Esophagus muscularis mucosa (tissue), 4 donors: ENCODE data around the gene EIF4G3. TPM values are rescaled to one million over a fixed set of nuclear protein-coding genes. Genes with fewer than 3 reads are reported as not detected.
"Not testable (repeated sequence)": the region's sequence is repeated elsewhere in the genome, so short reads cannot be mapped to it uniquely, and the experiment has no call there.

ENCODE experiments used
- DNase-seq: peaks from one replicate; pipeline ENCODE4 v3.0.0-alpha.2; 2017; ENCODE audit errors: extremely low spot score
- H3K27ac ChIP-seq, 4 donors: fragments of 200-600 bp; sonication (generic); replicated peaks in 1 of 4; 1 replicate in 3 of 4; 2 replicates in 1 of 4; pipeline ENCODE4 v1.5.1; 2016 to 2019; ENCODE audit warnings: mild to moderate bottlenecking in 1 of 4
- H3K27me3 ChIP-seq, 4 donors: fragments of 200-600 bp; sonication (generic); one replicate each; pipeline versions ENCODE4 v1.5.1 to v1.6.0; 2016 to 2019
- H3K36me3 ChIP-seq, 4 donors: fragments of 200-600 bp; sonication (generic); one replicate each; pipeline ENCODE4 v1.5.1; 2016 to 2019
- H3K4me1 ChIP-seq, 4 donors: fragments of 200-600 bp; sonication (generic); one replicate each; pipeline ENCODE4 v1.5.1; 2016 to 2019
- H3K4me3 ChIP-seq, 4 donors: fragments of 200-600 bp; sonication (generic); 1 replicate in 2 of 4; 2 replicates in 2 of 4; pipeline ENCODE4 v1.5.1; 2016 to 2019; ENCODE audit warnings: mild to moderate bottlenecking in 4 of 4, moderate library complexity in 1 of 4
- H3K9me3 ChIP-seq, 4 donors: fragments of 200-600 bp; sonication (generic); 1 replicate in 3 of 4; 2 replicates in 1 of 4; pipeline ENCODE4 v1.5.1; 2016 to 2019
- CTCF ChIP-seq, 3 experiments: fragments of 200-600 bp in 2 of 3; fragments of 450-650 bp in 1 of 3; sonication (generic) in 2 of 3; IDR thresholded peaks; one replicate each; pipeline ENCODE4 v1.5.1; 2017 to 2019; ENCODE audit warnings: antibody characterized with exemption in 3 of 3, mild to moderate bottlenecking in 2 of 3, moderate library complexity in 1 of 3
- EP300 ChIP-seq: sonication (generic); formaldehyde crosslinking; IDR thresholded peaks from one replicate; pipeline ENCODE4 v1.6.1; 2017; ENCODE audit warnings: antibody characterized with exemption
- POLR2A ChIP-seq: fragments of 450-650 bp; IDR thresholded peaks from one replicate; pipeline ENCODE4 v1.6.1; 2017; ENCODE audit warnings: antibody characterized with exemption, moderate library complexity, mild to moderate bottlenecking, low read depth
- POLR2AphosphoS5 ChIP-seq, 2 donors: sonication (generic); formaldehyde crosslinking; IDR thresholded peaks; one replicate each; pipeline ENCODE4 v1.6.1; 2017; ENCODE audit warnings: antibody characterized with exemption in 2 of 2
- WGBS: methylation state at CpG from one replicate; pipeline ENCODE4 v1.1.5; 2018; 5-methylcytosine and 5-hydroxymethylcytosine counted together
- intact Hi-C: fragments of 100-400 bp; cut with DNase I; formaldehyde crosslinking; loops from one replicate; pipeline ENCODE4 v1.15.1; 2023
- total RNA-seq, 4 donors: library from RNA; depleted of rRNA; stranded (reverse); fragments of >200 nt; gene quantifications; one replicate each; pipeline versions ENCODE4 v1.1.0 to v1.2.1, GENCODE V29; 2016

Gene EIF4G3
- total RNA-seq, 4 donors from 2014 or later, result 43.7 to 64.0 (median 62.2) TPM

DNA sequence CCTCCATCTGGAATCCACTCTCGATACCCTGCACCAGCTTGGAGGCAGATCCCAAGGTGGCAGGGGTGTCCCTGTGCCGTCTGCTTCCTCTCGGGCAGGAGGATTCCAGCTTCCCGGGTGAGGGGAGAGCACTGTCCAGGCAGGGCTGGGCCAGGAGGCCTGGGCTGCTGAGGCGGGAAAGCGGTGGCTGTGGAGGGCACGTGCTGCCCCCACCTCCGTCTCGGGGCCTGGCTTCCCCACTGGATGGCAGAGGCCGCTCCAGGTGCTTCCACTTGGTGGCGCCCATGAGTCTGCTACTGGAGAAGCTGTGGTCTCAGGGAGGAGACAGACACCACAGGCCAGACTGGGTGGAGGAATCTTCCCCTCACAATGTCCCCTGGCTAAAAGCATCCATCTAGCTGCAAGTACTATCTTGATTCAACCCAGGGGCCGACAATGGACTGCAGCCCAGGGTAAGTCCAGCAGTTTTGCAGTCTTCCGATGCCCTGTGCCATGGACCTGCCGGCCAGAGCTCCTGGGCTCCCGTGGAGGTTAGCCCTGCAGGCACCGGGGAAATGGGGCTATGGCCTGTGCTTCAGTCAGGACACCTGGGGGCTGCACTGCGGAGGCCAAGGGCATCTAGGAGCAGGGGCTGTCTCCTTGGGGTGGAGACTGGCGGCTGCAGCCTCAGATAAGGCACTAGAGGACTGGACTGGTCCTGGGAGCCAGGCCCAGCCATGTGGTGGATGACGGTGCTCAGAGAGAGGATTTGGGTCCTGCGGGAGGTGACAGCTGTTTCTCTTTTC, 41.3 kb upstream of the EIF4G3 start:
- no peak for DNase-seq
- 95% methylated on average over 6 of the region's 20 CpGs for WGBS
- Histone ChIP-seq H3K36me3 (peaks cover 27 to 57% (median 57%) of the 10 kb centered on the region in 4 donors), H3K9me3 (no peaks in the 10 kb centered on the region), H3K27ac (no peak overlapping the region), H3K4me1 (peaks cover 0 to 19% (median 11%) of the 10 kb centered on the region in 4 donors), H3K4me3 (no peak overlapping the region), H3K27me3 (no peaks in the 10 kb centered on the region)
- intact Hi-C loops, result no loop called here
- TF ChIP-seq EP300, result no peak
- TF ChIP-seq CTCF (IDR thresholded peaks at IDR 0.05), result peak in 1 of 3 experiments; percentile 41
- no peak for TF ChIP-seq POLR2AphosphoS5 (IDR thresholded peaks at IDR 0.05)

DNA sequence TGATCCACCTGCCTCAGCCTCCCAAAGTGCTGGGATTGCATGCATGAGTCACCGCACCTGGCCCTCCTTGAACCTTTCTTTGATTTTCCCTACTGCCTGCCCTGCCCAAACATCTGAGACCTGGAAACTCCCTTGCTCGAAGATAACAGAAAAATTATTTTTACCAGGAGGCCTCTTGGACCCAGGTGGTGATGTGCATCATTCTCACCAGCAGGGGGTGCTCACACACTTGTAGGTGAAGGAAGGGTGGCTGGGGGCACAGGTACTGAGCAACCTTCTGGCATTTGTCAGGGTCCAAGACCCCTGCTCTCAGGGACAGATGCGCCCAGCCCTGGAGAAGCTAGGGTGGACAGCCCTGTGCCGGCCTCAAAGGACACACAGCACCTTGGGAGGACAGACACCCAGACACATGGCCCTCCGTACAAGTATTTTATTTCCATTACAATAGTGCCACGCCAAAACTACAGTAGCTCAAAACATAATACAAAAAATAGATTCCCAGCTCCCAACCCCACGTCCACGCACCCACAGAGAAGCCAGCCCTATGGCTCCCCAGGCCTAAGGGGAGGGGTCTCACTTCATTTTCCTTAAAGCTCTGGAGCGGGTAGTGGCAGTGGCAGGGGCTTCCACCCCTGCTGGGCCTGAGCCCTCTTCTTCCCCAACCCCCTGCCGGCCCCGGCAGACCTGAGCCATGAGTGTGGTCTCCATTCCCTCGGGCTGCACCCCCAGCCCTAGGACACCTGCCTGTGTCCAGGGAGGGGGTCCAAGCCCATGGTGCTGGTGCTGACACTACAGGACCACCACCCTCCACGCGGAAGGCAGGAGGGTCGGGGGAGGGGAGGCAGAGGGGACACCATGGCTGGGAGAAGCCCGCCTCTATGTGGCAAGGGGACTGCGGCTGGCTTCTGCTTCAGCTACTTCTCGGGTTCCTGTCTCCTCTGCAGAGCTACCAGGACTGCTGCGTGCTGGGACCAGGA, 40.4 kb upstream of the EIF4G3 start:
- Histone ChIP-seq H3K27ac (no peak overlapping the region), H3K4me1 (peaks cover 0 to 16% (median 7%) of the 10 kb centered on the region in 4 donors), H3K9me3 (no peaks in the 10 kb centered on the region), H3K27me3 (no peaks in the 10 kb centered on the region), H3K36me3 (peaks cover 26 to 51% (median 48%) of the 10 kb centered on the region in 4 donors), H3K4me3 (no peak overlapping the region)
- DNase-seq, result no peak
- intact Hi-C loops, result no loop called here
- 85% methylated on average over 13 of the region's 19 CpGs for WGBS
- TF ChIP-seq EP300 (no peak), POLR2AphosphoS5 (IDR thresholded peaks at IDR 0.05) (peak in 1 of 2 donors; percentile 12), POLR2A (no peak), CTCF (IDR thresholded peaks at IDR 0.05) (peak; percentile 55 to 79 (median 57))

DNA sequence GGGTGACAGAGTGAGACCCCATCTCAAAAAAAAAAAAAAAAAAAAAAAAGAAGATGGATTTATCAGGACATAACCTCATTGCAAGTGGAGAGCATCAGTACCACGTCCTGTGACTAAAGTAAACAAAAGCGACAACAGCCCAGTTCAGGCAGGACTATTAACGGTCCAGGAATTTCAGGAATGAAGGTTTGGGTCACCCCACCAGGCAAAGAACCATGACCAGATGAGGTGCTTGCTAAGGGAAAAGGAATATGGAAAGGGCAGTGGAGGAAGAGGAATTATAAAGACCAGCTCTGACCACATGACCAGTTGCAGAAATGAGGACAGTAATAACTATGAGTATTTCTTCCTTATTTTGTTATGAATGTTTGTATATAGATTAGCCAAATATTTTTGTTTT, 35.4 kb upstream of the EIF4G3 start:
- Histone ChIP-seq H3K36me3 (peaks cover 0 to 3% (median under 1%) of the 10 kb centered on the region in 4 donors), H3K27ac (no peak overlapping the region), H3K27me3 (no peaks in the 10 kb centered on the region), H3K4me3 (no peak overlapping the region), H3K4me1 (no peaks in the 10 kb centered on the region), H3K9me3 (no peaks in the 10 kb centered on the region)
- TF ChIP-seq POLR2A (no peak), POLR2AphosphoS5 (IDR thresholded peaks at IDR 0.05) (no peak), EP300 (no peak), CTCF (IDR thresholded peaks at IDR 0.05) (no peak)
- 42% methylated on average over 3 of the region's 3 CpGs for WGBS
- intact Hi-C loops, result no loop called here
- DNase-seq, result no peak

GRCh38 chr1:21208137-21208700, 31.5 kb upstream of the EIF4G3 start:
- H3K4me3 ChIP-seq, H3K27ac ChIP-seq, intact Hi-C loops, H3K4me1 ChIP-seq, H3K27me3 ChIP-seq, DNase-seq, H3K36me3 ChIP-seq, H3K9me3 ChIP-seq: not testable (repeated sequence)
- WGBS, result 88% methylated on average over 6 of the region's 6 CpGs

DNA sequence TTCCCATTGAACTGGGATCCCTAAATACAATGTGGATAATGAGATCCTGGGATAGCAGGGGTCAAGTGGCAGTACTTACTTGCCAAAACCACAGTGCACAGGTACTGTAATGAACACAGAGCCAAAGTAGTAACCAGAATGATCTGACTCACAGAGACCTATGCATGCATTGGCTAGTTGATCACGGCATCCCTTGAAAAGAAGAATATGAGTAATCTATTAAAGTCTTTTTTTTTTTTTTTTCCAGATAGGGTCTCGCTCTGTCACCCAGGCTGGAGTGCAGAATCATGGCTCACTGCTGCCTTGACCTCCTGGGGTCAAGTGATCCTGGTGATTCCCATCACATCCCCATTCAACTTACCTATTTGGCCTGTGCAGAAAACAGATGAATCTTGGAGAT, 29.4 kb upstream of the EIF4G3 start:
- no peak for TF ChIP-seq EP300
- no peak for TF ChIP-seq POLR2AphosphoS5 (IDR thresholded peaks at IDR 0.05)
- TF ChIP-seq POLR2A, result no peak
- TF ChIP-seq CTCF (IDR thresholded peaks at IDR 0.05), result no peak

More for the DNA sequence above, 29.4 kb upstream of the EIF4G3 start:
- DNase-seq, result no peak
- Histone ChIP-seq H3K27ac (no peak overlapping the region), H3K4me1 (no peaks in the 10 kb centered on the region), H3K9me3 (no peaks in the 10 kb centered on the region), H3K36me3 (no peaks in the 10 kb centered on the region), H3K27me3 (no peaks in the 10 kb centered on the region), H3K4me3 (no peak overlapping the region)
- intact Hi-C loops, result no loop called here
- 77% methylated on average over 2 of the region's 2 CpGs for WGBS
